ENCODE results near the gene TBC1D17.

TBC1D17 gene

DNA sequence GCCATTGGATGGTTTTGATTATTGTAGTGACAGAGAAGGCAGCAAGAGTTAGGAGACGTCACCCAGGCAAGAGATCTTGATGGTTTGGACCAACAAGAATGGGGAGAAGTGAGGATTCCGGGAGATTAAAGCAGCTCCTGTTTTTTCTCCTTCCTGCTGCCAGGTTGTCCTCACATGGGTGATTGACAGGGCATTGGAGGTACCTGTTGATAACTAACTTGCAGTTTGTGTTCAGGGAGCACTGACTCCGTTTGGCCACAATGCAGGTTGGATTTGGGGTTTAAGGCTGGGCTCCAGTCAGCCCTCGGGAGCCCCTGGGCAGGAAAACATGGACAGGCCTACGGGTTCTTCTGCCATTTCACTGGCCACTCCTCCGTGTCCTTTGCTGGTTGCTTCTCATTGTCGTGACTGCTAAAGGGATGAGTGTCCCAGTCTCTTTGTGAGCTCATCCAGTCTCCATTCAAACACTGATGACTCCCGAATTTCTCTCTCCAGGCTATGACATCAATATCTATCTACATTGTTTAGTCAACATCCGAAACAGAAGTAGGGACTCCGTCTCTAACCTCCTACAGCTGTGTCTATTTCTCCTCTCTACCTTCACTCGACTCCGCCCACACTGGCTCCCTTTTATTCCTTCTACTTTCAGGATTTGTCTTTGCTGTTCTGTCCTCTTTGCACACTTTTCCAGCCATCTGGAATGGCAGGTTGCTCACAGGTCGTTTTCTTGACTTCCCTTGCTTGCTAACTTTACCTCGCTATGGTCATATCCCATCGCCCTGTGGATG, 27.9 kb upstream of the TBC1D17 start:
- DNase-seq: no peak

DNA sequence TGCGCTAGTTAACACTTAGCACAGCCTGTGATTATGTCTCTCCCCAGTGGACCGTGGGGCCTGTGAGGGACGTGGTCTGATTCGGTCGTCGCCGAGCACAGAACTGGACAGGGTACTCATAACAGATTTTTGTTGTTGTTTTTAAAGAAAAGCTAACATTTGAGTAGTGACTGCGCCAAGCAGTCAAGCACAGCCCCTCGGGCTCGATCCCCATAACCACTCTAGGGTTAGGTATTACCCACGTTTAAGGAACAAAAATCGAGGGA, 27.3 kb upstream of the TBC1D17 start:
- DNase-seq: no peak

DNA sequence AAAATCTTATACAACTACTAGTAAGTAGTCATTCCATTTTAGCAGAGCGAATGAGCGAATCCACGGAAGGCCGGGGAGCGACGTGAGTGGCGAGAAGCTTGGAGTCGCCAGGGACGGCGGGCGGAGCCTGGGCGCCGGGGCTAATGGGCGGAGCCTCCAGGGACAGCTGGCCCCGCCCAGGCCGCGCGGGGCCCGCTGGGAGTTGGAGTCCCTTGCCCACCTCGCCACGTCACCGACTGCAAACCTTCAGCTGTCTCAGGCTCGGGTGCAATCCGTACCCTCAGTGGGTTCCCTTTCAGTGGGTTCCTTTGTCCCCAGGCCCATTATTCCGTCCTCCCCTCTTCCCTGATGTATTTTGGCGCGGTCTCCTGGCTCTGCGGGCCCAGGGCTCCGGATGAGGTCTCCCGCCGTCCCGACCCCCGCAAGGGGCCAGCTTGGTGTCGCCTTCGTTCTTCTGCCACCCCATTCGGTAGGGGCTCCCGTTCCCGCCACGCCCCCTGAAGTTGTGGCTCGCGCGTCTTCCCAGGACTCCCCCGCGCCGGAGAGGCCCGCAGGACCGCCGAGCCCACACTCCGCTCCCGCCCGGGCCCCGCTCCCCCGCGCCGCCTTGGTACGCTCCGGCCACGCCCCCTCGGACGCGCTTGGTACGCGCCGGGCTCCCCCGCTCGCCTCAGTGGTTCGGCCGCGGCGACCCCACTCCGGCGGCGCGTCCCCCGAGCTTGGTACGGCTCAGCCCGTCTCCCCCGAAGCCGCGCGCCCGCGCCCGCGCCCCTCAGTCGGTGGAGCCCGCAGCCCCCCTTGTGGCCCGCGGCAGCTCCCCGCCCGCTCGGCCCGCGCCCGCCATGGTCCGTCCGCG, 26.8 kb upstream of the TBC1D17 start, which contains the start of gene PTOV1:
Gene PTOV1, plus strand, starts transcription at position 673 of the 856 bp plus-strand sequence.
- peak in 1 of 2 experiments; percentile 80 for DNase-seq

DNA sequence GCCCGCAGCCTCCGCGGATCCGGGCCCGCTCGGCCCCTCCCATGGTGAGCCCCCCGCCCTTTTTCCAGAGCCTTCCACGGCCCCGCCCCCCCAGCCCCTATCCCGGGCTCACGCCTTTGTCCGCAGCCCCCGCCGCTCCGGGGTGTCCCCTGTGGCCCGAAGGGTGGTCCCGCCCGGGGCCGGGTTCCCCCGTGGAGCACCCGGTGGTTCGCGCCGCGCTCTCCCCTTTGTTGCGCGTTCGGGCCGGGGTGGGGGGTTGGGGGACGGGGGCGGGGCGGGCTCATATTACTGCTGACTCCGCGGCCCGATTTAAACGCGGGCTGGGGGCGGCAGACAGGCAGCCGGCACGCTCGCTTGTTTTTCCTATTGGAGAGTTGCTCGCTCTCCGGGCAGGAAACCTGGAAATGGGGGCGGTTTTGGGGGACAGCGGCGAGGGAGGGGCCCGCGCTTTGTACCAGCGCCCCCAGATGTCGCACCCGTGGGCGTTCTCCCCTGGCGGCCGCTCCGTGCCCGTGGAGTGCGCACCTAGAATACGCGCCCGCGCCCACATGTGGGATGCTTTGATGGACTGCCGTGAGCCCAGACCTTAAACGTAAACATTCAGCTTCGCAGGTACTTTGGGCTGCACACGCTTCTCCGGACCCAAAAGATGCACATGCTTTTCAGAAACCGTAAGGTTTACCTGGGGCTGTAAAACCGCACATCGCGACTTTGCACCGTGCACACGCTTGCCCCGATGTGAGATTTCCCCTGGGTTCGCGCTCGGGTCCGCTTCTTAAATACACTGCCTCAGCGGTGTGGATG, 25.8 kb upstream of the TBC1D17 start:
- DNase-seq: no peak

DNA sequence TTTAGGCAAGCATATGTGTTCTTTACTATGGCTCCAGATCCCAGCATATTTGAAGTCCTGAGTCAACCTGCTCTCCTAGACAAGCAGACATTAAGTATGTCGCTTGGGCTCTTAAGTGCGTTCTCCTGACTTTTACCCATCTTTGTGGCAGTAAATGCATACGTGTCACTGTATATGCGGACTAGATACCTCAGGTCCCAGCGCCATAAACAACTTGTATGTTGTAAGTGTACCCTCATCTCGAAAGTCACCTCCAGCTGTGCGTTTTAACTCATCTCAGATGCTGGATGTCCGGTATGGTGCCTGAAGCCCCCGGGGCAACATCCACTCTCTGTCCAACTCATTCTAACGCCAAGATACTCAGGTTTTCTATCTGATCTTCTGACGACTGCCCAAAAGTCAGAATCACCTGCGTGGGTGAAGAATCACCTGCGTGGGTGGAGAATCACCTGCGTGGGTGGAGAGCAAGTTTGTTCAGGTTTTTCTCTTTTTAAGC, 24.8 kb upstream of the TBC1D17 start:
- DNase-seq: no peak

DNA sequence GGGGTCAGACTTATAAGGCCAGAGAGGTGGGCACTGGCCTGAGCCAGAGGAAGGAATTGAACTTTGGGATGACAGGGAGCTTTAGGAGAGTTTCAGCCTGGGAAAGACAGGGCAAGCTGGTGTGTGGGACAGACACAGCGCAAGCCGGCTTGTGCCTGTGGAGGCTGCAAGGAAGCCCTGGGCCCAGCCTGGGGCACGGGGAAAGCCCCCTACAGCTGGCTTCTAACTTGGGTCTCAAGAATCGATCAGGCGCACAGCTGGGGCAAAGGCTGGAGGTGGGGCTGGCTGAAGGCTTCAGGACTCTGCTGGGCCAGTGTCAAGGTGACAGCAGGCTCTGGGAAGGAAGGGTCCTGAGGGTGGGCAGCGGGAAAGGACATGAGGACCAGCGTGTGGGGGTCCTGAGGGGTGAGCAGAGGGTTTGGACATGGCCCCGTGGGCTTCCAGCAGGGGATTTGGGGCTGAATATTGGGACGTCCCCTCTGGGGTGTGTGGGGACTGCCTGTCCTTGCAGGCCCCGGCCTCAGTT, 23.6 kb upstream of the TBC1D17 start:
- no peak for DNase-seq

DNA sequence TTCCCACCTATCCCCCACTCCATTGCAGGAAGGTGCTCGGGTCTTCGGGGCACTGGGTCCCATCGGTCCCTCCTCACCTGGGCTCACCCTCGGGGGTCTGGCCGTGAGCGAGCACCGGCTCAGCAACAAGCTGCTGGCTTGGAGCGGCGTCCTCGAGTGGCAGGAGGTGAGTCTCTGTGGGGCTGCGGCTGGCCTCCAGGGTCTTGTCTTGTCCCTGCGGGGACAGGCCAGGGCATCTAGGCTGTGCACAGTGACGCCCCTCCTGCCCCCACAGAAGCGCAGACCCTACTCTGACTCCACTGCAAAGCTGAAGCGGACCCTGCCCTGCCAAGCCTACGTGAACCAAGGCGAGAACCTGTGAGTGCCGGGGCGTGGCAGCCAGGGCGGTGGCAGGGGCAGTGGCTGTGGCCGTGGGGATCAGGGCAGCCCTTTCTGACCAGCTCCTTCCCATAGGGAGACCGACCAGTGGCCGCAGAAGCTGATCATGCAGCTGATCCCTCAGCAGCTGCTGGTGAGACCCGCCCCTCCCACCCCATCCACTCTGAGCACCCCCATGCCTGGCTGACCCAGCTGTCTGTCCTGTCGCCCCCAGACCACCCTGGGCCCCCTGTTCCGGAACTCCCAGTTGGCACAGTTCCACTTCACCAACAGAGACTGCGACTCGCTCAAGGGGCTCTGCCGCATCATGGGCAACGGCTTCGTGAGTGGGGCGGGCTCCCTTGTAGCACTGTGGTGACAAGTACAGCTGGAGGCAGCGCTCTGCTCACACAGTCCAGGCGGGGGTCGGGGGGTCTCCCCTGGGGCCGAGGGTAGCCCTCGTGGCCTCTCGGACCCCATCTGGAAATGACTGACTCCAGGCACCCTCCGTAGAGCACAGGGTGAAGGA, 22.9 kb upstream of the TBC1D17 start:
- DNase-seq: no peak

DNA sequence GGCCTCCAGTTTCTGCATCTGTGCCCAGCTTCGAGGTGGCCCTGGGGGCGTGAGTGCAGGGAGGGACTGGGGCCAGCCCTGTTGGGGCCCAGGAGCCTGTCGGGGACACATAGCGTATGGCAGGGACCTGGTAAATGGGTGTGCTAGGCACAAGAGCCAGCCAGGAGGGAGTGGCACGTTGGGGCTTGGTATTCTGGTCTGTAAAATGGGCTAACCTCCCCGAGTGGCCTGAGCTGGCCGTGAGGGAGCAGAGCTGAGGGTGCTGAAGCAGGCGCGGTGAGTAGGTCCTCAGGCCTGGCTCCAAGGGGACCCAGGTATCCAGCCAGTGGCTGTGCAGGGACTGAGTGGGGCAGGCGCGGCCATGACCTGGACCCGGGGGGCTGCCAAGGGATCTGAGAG, 22.2 kb upstream of the TBC1D17 start:
- DNase-seq: no peak

DNA sequence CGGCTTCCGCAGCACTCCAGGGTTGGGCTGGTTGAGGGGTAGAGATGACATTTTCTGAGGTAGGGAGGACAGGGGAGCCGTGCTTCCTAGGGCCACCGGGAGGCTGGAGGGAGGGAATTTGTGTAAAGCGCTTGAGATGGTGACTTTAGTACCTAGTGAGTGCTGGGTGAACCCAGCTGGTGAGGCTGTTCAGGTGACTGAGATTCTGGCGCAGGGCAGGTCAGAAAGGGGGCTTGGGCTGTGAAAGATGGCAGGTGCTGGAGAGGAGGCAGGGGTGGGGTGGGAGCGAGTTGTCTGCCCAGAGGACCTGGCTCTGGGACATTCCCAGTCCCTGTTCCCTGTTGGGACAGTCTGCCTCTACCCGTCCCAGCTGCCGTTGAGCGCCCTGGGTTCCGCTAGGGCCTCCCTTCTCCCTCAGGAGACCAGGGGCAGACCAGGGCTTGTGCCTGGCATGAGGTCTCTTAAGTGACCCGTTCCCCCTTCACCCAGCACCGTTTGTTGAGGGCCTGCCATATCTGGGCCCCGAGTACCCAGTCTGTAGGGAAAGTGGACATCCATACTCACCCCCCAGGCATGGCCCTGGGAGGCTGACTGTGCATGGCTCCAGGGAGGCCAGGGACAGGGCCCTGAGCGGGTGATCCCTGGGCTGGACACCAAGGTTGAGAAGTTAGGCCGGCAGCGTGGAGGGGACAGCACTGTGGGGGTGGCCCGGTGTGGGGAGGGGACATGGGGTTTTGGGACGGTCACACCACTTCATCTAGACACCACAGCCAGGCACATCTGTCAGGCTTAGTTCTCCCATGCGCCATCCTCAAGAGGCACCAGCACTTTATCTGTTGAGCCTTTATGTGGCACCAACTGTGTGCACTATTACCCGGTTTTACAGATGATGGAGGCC, 21.6 kb upstream of the TBC1D17 start:
- DNase-seq: no peak

DNA sequence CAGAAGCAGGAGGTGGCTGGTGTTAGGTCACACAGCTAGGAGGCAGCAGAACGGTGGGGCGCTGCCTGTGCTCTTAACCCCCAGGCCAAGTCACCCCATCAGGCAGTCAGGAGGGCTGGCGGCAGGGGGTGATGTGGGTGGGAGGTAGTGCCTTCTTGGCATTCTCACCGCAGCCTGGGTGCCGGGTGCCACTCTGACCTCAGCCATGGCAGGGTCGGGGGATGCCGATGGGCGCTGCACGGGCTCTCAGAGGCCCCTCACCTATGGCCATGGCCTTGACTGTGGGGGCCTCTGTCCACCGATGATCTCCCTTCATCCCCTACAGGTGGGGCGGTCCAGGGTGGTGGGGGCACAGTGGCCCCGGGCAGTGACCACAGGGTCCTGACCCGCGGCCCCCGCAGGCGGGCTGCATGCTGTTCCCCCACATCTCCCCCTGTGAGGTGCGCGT, 20.9 kb upstream of the TBC1D17 start:
- no peak for DNase-seq

DNA sequence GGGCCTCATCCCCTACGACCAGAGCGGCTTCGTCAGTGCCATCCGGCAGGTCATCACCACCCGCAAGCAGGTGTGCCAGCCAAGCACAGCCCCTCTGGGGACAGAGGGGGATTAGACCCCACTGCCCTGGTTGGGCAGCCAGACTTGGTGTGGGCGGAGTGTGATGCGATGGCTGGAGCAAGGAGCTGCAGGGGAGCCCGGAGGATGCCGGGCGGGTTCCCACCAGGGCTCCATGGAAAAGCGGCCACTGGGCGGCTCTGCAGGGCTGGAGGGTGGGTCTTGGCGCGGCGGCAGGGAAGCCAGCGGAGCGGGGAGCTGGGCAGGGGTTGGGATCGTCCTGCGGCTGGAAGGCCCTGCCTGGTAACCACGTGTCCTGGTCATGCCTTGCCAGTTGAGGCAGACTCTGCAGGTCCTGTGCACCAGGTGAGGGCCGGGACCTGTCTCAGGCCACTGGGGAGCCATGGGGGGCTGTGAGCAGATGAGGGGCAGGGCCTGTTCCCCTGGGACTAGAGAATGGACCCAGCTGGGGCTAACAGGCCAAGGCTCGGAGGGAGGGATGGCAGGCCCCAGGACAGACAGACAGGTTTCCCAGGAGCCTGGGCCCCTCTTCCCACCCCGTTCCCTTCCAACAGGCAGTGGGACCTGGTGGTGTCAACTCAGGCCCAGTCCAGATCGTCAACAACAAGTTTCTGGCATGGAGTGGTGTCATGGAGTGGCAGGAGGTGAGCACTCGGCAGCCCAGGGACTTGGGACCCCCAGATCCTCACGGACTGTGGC, 20.3 kb upstream of the TBC1D17 start:
- no peak for DNase-seq

DNA sequence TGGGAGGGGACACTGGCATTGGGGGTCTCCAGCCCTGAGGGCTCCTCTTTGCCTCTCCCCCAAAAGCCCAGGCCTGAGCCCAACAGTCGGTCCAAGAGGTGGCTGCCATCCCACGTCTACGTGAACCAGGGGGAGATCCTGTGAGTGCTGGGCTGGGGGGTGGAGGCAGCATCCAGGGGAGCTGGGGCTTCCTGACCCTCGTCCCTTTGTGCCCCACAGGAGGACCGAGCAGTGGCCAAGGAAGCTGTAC, 19.7 kb upstream of the TBC1D17 start:
- no peak for DNase-seq

DNA sequence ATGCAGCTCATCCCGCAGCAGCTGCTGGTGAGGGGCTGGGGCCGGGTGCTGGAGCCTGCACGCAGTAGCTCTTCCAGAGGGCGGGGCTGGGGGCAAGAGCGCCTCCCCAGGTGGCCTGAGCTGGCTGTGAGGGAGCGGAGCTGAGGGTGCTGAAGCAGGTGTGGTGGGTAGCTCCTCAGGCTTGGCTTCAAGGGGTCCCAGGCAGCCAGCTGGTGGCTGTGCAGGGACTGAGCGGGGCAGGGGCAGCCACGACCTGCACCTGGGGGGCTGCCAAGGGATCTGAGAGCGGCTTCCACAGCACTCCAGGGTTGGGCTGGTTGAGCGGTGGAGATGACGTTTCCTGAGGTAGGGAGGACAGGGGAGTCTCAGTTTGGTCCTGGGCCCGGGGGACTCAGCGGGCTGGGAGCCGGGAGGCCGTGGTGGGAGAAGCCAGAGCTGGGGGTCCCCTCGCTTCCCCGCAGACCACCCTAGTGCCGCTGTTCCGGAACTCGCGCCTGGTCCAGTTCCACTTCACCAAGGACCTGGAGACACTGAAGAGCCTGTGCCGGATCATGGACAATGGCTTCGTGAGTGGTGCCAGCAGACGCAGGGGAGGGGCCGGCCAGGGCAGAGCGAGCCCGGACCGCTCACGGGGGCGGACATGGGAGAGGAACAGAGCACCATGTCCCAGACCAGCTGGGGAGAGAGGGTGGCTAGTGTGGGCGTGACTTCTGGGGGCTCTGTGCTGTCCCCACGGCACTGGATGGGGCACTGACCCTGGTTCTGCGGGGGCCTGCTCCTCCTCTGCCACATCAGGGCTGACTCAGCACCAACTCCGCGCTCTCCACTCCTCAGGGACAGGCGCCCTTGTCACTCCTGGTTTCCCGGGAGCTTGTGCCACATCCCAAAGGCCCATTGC, 19.2 kb upstream of the TBC1D17 start:
- no peak for DNase-seq

DNA sequence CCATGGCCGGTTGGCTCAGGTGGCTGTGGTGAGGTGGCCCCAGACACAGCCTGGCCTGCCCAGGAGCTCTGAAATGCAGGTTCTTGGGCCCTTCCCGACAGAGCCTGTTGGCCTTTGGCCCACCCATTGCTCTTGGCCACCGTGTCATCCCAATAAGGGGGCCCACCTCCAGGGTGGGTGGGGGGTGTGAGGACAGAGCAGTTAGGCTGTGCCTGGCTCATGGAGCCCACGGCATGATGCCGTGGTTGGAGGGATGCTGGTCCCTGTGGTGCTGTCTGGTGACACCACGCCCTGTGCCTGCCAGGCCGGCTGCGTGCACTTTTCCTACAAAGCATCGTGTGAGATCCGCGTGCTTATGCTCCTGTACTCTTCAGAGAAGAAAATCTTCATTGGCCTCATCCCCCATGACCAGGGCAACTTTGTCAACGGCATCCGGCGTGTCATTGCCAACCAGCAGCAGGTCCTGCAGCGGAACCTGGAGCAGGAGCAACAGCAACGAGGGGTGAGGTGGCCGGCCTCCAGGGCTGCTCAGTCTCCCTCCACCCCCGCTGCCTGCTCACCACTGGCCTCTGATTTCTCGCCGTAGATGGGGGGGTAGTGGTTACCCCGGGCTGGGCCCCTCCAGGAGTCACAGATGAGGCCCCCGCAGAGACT, 17.7 kb upstream of the TBC1D17 start:
- no peak for DNase-seq

DNA sequence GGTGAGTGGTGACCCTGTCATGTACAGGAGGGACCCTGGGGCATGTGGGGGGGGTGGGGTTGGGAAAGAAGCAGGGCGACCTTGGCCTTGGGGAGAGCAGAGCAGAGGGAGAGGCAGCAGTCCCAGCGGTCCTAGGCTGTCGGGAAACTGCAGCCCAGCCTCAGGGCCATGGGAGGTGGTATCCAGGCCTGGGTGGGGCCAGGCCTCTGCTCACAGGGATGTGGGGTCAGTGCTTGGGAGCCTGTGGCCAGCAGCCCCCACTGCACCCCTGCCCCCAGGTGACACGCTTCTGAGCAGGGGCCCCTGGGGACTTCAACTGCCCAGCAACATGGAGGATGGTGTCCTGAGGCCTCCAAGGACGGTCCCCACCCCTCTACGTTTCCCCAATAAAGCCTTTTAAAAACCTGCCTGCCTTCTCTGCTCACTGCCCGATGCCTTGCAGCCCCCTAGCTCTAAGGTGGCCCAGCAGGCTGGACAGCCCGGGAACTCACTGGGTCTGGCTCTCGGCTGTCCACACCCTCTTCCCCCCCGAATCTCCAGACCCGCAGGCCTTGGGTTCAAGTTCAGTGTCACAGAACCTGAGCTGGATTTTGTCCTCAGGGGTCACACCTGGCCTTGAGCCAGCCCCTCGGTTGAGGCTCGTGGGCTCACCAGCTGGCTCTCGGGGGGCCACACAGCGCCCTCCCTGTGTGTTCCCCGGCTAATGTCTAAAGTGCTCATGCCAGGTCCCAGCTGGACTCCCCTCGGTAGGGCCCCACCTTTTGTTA, 17.0 kb upstream of the TBC1D17 start:
- DNase-seq: no peak

DNA sequence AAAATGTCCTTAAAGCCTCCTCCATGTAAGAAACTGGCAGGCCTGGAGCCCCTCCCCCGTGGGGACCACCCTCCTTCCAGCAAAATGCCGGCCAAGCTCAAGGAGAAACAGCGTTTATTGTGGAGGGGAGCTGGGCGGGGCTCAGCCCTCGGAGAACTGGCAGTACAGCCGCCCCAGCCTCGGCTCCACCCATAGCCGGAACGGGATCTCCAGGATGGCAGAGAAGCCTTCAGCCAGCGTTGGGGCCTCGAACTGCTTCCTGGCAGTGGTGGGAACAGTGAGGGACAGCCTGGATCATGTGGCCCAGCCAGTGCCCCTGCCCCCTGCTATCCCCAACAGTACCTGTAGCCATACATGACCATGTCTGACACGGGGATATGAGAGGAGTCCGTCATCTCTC, 16.4 kb upstream of the TBC1D17 start:
- DNase-seq: no peak

DNA sequence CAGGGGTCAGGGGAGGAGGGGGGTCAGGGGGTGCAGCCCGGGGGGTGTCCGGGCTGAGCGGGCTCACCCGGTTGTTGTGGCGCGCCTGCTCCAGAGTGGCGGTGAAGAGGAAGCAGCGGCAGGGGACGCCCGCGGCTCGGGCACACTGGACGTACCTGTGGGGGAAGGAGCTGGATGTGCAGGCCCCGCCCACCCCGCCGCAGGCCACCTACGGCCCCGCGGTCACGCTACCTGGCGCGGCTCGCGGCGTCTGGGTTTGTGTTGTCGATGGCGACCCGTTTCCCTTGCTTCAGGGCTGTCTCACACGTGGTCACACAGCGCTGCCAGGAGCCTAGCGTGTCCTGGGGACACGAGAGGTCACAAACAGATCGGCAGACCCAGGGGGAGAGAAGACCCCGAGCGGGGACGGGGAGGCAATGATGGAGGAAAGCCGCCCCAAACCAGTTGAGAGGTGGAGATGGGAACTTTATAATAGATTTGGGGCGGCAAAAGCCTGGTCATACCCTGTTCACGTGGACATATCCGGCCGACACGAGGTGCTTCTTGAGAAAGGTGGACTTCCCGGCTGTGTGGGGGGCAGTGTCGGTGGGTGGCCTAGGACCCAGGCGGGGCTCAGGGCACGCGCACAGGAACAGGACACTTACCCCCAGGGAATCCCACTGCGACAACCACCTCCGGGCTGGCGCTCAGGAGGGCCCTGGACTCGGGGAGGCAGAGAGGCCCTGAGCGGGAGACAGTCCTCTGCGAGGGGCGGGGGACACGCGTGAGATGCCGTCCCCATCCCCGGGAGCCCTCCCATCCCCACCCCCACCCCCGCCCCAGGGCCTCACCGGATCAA, 15.7 kb upstream of the TBC1D17 start:
- no peak for DNase-seq

All from cerebellar nuclear complex (tissue), 1 donor.